DND-41 (cell line): ENCODE data around the gene FOXD4L3.
"Not testable (repeated sequence)": the region's sequence is repeated elsewhere in the genome, so short reads cannot be mapped to it uniquely, and the experiment has no call there.

Experiments used
- ATAC-seq: fragments of 200-7000 bp; cut with Tn5 transposase; 3 replicates; pipeline ENCODE4 v1.9.1; 2021; ENCODE audit warnings: low read depth; ENCODE audit not compliant: insufficient read depth
- DNase-seq: peaks from one replicate; pipeline ENCODE4 v3.0.0-alpha.2; 2020
- H2AFZ ChIP-seq: 2 replicates; pipeline ENCODE4 v1.6.0; 2012; ENCODE audit warnings: low read depth, low read length
- H3K27ac ChIP-seq: 2 replicates; pipeline ENCODE4 v1.5.1; 2012; ENCODE audit warnings: low read length, inconsistent platforms
- H3K27me3 ChIP-seq: fragments of 200-600 bp; sonication (generic); 2 replicates; pipeline ENCODE4 v1.6.0; 2012; ENCODE audit warnings: low read length, mild to moderate bottlenecking, inconsistent platforms; ENCODE audit not compliant: insufficient read depth, poor library complexity
- H3K36me3 ChIP-seq: 2 replicates; pipeline ENCODE4 v1.5.1; 2012; ENCODE audit warnings: low read length, inconsistent platforms; ENCODE audit not compliant: insufficient read depth
- H3K4me1 ChIP-seq: 2 replicates; pipeline ENCODE4 v1.5.1; 2012; ENCODE audit warnings: mild to moderate bottlenecking, low read length; ENCODE audit not compliant: insufficient read depth
- H3K4me2 ChIP-seq: 2 replicates; pipeline ENCODE4 v1.6.0; 2012; ENCODE audit warnings: mild to moderate bottlenecking, moderate library complexity, low read length, inconsistent platforms; ENCODE audit not compliant: insufficient read depth
- H3K4me3 ChIP-seq, 2 experiments: fragments of 200-600 bp in 1 of 2; shearing (Covaris generic) in 1 of 2; 2 replicates each; pipeline ENCODE4 v1.5.1; 2012 to 2016; ENCODE audit warnings: inconsistent platforms in 2 of 2, low read length in 2 of 2, mild to moderate bottlenecking in 2 of 2, low read depth in 1 of 2, moderate library complexity in 1 of 2
- H3K79me2 ChIP-seq: 2 replicates; pipeline ENCODE4 v1.6.0; 2012; ENCODE audit warnings: low read length, inconsistent platforms; ENCODE audit not compliant: insufficient read depth
- H3K9ac ChIP-seq: 2 replicates; pipeline ENCODE4 v1.6.0; 2012; ENCODE audit warnings: low read depth, mild to moderate bottlenecking, inconsistent platforms, low read length, moderate library complexity
- H3K9me3 ChIP-seq: 2 replicates; pipeline ENCODE4 v1.5.1; 2012; ENCODE audit warnings: low read length, moderate library complexity, mild to moderate bottlenecking, inconsistent platforms; ENCODE audit not compliant: insufficient read depth, severe bottlenecking
- H4K20me1 ChIP-seq: 2 replicates; pipeline ENCODE4 v1.6.0; 2012; ENCODE audit warnings: low read length; ENCODE audit not compliant: insufficient read depth

FOXD4L3 gene

DNA sequence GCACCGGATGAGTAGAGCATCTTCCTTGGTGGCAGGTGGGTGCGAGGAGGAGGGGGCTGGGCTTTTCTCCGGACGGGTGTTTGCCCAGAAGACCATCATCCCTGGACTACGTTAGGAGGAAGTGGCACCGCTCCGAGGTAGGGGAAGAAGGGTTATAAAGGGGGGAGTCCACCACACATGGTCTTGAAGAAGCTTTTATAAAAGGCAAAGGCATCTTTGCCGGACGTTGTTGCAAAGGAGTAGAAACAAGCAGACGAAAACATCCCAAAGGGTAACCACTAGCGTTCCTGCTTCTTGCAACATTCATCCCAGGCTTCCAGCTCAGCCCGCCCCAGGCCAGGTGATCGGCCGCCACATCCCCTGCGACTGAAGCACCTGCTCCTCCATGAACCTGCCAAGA, at the start of gene FOXD4L3:
Gene FOXD4L3, plus strand, starts transcription at position 301 of the 400 bp plus-strand sequence. Its CDS starts 85 bp downstream, at position 386.
- not testable (repeated sequence) for H3K4me2 ChIP-seq, ATAC-seq, DNase-seq, H3K36me3 ChIP-seq, H2AFZ ChIP-seq, H3K4me1 ChIP-seq, H4K20me1 ChIP-seq, H3K79me2 ChIP-seq, H3K4me3 ChIP-seq, H3K27ac ChIP-seq, H3K9ac ChIP-seq, H3K9me3 ChIP-seq, H3K27me3 ChIP-seq

DNA sequence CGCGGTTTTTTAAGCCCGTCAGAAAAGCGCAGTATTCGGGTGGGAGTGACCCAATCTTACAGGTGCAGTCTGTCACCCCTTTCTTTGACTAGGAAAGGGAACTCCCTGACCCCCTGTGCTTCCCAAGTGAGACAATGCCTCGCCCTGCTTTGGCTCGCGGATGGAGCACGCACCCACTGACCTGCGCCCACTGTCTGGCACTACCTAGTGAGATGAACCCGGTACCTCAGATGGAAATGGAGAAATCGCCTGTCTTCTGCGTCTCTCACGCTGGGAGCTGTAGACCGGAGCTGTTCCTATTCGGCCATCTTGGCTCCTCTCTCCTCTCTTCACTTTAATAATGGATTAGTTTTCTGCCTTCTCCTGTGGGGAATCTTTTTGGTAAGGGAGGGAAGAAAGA, 21.6 kb upstream of the FOXD4L3 start:
- not testable (repeated sequence) for H3K36me3 ChIP-seq, H3K9me3 ChIP-seq, ATAC-seq, H3K9ac ChIP-seq, H3K4me2 ChIP-seq, H2AFZ ChIP-seq, H3K27ac ChIP-seq, H3K4me3 ChIP-seq, H4K20me1 ChIP-seq, H3K27me3 ChIP-seq, DNase-seq, H3K4me1 ChIP-seq, H3K79me2 ChIP-seq

GRCh38 chr9:68303771-68304170, 1.1 kb downstream of the FOXD4L3 start:
- DNase-seq, ATAC-seq: not testable (repeated sequence)

GRCh38 chr9:68304212-68304611, 1.5 kb downstream of the FOXD4L3 start:
- not testable (repeated sequence) for H3K4me1 ChIP-seq, H3K4me2 ChIP-seq, H3K79me2 ChIP-seq, H3K9me3 ChIP-seq, DNase-seq, H3K9ac ChIP-seq, H2AFZ ChIP-seq, H3K36me3 ChIP-seq, ATAC-seq, H3K4me3 ChIP-seq, H3K27ac ChIP-seq, H3K27me3 ChIP-seq, H4K20me1 ChIP-seq

More at GRCh38 chr9:68303771-68304170, 1.1 kb downstream of the FOXD4L3 start:
- not testable (repeated sequence) for H3K36me3 ChIP-seq, H3K27ac ChIP-seq, H4K20me1 ChIP-seq, H2AFZ ChIP-seq, H3K9me3 ChIP-seq, H3K9ac ChIP-seq, H3K79me2 ChIP-seq, H3K4me2 ChIP-seq, H3K4me3 ChIP-seq, H3K27me3 ChIP-seq, H3K4me1 ChIP-seq

GRCh38 chr9:68304777-68305176, 2.1 kb downstream of the FOXD4L3 start:
- not testable (repeated sequence) for H3K27ac ChIP-seq, H3K27me3 ChIP-seq, H3K36me3 ChIP-seq, H3K4me2 ChIP-seq, H3K9me3 ChIP-seq, H3K4me3 ChIP-seq, H3K4me1 ChIP-seq, H3K9ac ChIP-seq, H4K20me1 ChIP-seq, ATAC-seq, H2AFZ ChIP-seq, H3K79me2 ChIP-seq, DNase-seq

GRCh38 chr9:68305680-68306285, 3.1 kb downstream of the FOXD4L3 start:
- not testable (repeated sequence) for ATAC-seq, H3K9ac ChIP-seq, DNase-seq, H3K4me3 ChIP-seq, H3K9me3 ChIP-seq, H3K27me3 ChIP-seq, H4K20me1 ChIP-seq, H3K4me1 ChIP-seq, H3K79me2 ChIP-seq, H3K36me3 ChIP-seq, H3K4me2 ChIP-seq, H2AFZ ChIP-seq, H3K27ac ChIP-seq

DNA sequence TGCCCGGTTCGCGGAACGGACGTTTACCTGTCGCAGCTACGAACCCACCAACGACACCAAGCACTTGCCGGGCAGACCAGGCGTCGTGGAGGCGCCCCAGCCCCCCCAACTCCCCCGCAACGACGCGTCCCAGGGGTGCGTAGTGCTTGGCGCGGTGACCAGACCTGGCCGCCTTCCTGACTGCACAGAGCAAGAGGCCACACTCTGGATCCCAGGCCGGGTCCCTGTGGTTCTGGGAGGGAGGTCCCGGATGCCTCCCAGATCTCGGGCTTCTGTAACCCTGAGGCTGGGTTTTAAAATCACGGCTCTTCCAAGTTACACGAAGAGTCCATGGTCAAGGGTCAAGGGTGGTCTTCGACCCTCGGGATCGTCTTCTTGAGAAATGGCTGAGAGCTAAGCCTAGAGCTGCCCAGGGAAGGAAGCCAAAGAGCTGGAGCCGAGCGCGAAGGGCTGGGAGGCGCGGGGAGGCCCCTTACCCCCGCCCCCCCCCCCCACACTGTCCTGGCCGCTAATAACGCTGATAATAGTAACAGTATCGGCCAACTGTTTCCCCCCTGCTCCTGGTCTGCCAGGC, 3.8 kb downstream of the FOXD4L3 start:
- ATAC-seq, H3K27ac ChIP-seq: not testable (repeated sequence)

DNA sequence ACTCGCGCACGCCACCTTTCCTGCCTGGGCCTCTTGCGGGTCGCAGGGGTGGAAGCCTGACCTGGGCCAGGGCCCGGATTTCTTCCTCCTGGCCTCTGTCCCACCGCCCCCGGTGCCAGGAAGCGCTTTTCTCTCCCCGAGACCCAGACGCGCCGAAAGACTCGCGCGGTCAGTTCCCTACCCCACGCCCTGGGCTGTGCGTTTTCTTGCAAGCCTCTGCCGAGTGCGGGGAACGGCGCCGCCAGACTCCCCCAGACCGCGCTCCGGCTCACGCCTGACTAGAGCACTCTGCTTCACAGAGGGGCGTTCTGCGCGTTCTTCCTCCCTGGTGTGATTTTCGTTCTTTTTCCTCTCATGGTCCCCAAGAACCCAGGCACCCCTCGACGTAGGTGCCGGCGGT, 4.5 kb downstream of the FOXD4L3 start:
- not testable (repeated sequence) for H3K9ac ChIP-seq, ATAC-seq, H3K4me2 ChIP-seq, H3K27me3 ChIP-seq, DNase-seq, H4K20me1 ChIP-seq, H3K4me1 ChIP-seq, H3K27ac ChIP-seq, H3K36me3 ChIP-seq, H3K9me3 ChIP-seq, H3K79me2 ChIP-seq, H2AFZ ChIP-seq, H3K4me3 ChIP-seq

More for the DNA sequence above, 3.8 kb downstream of the FOXD4L3 start:
- H3K36me3 ChIP-seq, DNase-seq, H3K79me2 ChIP-seq, H3K27me3 ChIP-seq, H4K20me1 ChIP-seq, H3K4me3 ChIP-seq, H3K4me1 ChIP-seq, H3K4me2 ChIP-seq, H2AFZ ChIP-seq, H3K9me3 ChIP-seq, H3K9ac ChIP-seq: not testable (repeated sequence)
